HL-60 (cell line): ENCODE measurements around the gene MST1.
"Not testable (repeated sequence)": the region's sequence is repeated elsewhere in the genome, so short reads cannot be mapped to it uniquely, and the experiment has no call there.

ENCODE experiments used
- GABPA ChIP-seq: IDR thresholded peaks from 2 replicates; pipeline ENCODE4 v1.6.1; 2012; ENCODE audit warnings: low read depth
- POLR2AphosphoS5 ChIP-seq: IDR thresholded peaks from 2 replicates; pipeline ENCODE4 v1.6.1; 2012; ENCODE audit warnings: low read depth
- SPI1 ChIP-seq: IDR thresholded peaks from 2 replicates; pipeline ENCODE4 v1.6.1; 2012; ENCODE audit warnings: low read depth, mild to moderate bottlenecking, borderline replicate concordance
- TF ChIP-seq, protein P1 (sequence below): IDR thresholded peaks from one replicate; pipeline ENCODE4 v1.5.1; 2011; ENCODE audit warnings: low read length, control low read depth, inconsistent platforms; ENCODE audit not compliant: insufficient read depth
- TF ChIP-seq, protein P2 (sequence below): IDR thresholded peaks from 2 replicates; pipeline ENCODE4 v1.6.1; 2012; ENCODE audit warnings: low read depth; ENCODE audit not compliant: insufficient replicate concordance

GRCh38 chr3:49689908-49690624 is 792 bp upstream of the MST1 start:
- TF ChIP-seq, protein P1, sequence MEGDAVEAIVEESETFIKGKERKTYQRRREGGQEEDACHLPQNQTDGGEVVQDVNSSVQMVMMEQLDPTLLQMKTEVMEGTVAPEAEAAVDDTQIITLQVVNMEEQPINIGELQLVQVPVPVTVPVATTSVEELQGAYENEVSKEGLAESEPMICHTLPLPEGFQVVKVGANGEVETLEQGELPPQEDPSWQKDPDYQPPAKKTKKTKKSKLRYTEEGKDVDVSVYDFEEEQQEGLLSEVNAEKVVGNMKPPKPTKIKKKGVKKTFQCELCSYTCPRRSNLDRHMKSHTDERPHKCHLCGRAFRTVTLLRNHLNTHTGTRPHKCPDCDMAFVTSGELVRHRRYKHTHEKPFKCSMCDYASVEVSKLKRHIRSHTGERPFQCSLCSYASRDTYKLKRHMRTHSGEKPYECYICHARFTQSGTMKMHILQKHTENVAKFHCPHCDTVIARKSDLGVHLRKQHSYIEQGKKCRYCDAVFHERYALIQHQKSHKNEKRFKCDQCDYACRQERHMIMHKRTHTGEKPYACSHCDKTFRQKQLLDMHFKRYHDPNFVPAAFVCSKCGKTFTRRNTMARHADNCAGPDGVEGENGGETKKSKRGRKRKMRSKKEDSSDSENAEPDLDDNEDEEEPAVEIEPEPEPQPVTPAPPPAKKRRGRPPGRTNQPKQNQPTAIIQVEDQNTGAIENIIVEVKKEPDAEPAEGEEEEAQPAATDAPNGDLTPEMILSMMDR: not testable (repeated sequence)
- not testable (repeated sequence) for TF ChIP-seq POLR2AphosphoS5, GABPA, SPI1
- TF ChIP-seq, protein P2, sequence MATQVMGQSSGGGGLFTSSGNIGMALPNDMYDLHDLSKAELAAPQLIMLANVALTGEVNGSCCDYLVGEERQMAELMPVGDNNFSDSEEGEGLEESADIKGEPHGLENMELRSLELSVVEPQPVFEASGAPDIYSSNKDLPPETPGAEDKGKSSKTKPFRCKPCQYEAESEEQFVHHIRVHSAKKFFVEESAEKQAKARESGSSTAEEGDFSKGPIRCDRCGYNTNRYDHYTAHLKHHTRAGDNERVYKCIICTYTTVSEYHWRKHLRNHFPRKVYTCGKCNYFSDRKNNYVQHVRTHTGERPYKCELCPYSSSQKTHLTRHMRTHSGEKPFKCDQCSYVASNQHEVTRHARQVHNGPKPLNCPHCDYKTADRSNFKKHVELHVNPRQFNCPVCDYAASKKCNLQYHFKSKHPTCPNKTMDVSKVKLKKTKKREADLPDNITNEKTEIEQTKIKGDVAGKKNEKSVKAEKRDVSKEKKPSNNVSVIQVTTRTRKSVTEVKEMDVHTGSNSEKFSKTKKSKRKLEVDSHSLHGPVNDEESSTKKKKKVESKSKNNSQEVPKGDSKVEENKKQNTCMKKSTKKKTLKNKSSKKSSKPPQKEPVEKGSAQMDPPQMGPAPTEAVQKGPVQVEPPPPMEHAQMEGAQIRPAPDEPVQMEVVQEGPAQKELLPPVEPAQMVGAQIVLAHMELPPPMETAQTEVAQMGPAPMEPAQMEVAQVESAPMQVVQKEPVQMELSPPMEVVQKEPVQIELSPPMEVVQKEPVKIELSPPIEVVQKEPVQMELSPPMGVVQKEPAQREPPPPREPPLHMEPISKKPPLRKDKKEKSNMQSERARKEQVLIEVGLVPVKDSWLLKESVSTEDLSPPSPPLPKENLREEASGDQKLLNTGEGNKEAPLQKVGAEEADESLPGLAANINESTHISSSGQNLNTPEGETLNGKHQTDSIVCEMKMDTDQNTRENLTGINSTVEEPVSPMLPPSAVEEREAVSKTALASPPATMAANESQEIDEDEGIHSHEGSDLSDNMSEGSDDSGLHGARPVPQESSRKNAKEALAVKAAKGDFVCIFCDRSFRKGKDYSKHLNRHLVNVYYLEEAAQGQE: peak; percentile 83
